ENCODE data around the gene OCEL1.
A peak's percentile ranks its signal among the peaks of the same experiment; 100 is the strongest.

OCEL1 gene

GRCh38 chr19:17240826-17241399, 14.9 kb downstream of the OCEL1 start:
- no peak for DNase-seq

- DNase-seq = no peak
Measured at GRCh38 chr19:17242431-17243208, 16.6 kb downstream of the OCEL1 start.

- no peak for DNase-seq
Measured at GRCh38 chr19:17243211-17243829, 17.3 kb downstream of the OCEL1 start.

- no peak for DNase-seq
Measured at GRCh38 chr19:17243830-17244617, 18.0 kb downstream of the OCEL1 start.

GRCh38 chr19:17244618-17245534, 18.9 kb downstream of the OCEL1 start:
- no peak for DNase-seq

GRCh38 chr19:17245535-17245984, 19.5 kb downstream of the OCEL1 start, which contains the start of gene NR2F6:
Gene NR2F6, minus strand, starts transcription at chr19:17245919. Its CDS starts 699 bp downstream, at chr19:17245220.
- no peak for DNase-seq

- DNase-seq = no peak
Measured at GRCh38 chr19:17246681-17247425, 20.8 kb downstream of the OCEL1 start.

- DNase-seq = no peak
Measured at GRCh38 chr19:17248011-17248776, 22.2 kb downstream of the OCEL1 start.

- no peak for DNase-seq
Measured at GRCh38 chr19:17249887-17250548, 24.0 kb downstream of the OCEL1 start.

GRCh38 chr19:17254636-17255035, 28.6 kb downstream of the OCEL1 start:
- DNase-seq = no peak

GRCh38 chr19:17255150-17255621, 29.2 kb downstream of the OCEL1 start:
- DNase-seq = no peak

GRCh38 chr19:17256130-17256529, 30.1 kb downstream of the OCEL1 start:
- no peak for DNase-seq

GRCh38 chr19:17259118-17259780, 33.2 kb downstream of the OCEL1 start:
- no peak for DNase-seq

- no peak for DNase-seq
Measured at GRCh38 chr19:17259934-17260333, 33.9 kb downstream of the OCEL1 start.

- DNase-seq = peak; percentile 52
Measured at GRCh38 chr19:17260842-17261325, 34.9 kb downstream of the OCEL1 start.

- DNase-seq = no peak
Measured at GRCh38 chr19:17262557-17262956, 36.5 kb downstream of the OCEL1 start.

- DNase-seq = no peak
Measured at GRCh38 chr19:17263712-17264640, 38.0 kb downstream of the OCEL1 start.

GRCh38 chr19:17264641-17264979, 38.6 kb downstream of the OCEL1 start, which contains the start of gene USHBP1:
Gene USHBP1, minus strand, starts transcription at chr19:17264745. Its CDS starts 446 bp downstream, at chr19:17264299.
- DNase-seq = no peak

Measured in KG1 (cell line).